ENCODE results near the gene C17orf107. TPM values are rescaled to one million over a fixed set of nuclear protein-coding genes. Genes with fewer than 3 reads are reported as not detected.

C17orf107 gene
- total and polyA plus RNA-seq, 9 of the 15 experiments (the other 6 are each of a cell fraction or from before 2014, with no cell fraction given): 0.05 to 0.29 (median 0.07) TPM; not detected in 4

GRCh38 chr17:4939796-4940554, 40.6 kb downstream of the C17orf107 start, which contains the start of the genes RNF167 and SLC25A11 (continued):
- TF ChIP-seq ZHX1 (conservative IDR thresholded peaks at IDR 0.05; ENCODE audit: low read length) (peak; percentile 98), HCFC1 (IDR thresholded peaks at IDR 0.05; ENCODE audit: low read depth, low read length) (peak; percentile 8; the same call in 1 of the 2 replicates), ZNF134 (CRISPR knock-in tag; conservative IDR thresholded peaks at IDR 0.05) (0 out of 2 replicates have a peak, but pooled peaks have one; percentile 32), SIN3B (IDR thresholded peaks at IDR 0.05; ENCODE audit: low read depth) (peak; percentile 60; the same call in 1 of the 2 replicates), ILK (tag; IDR thresholded peaks at IDR 0.05; ENCODE audit: borderline replicate concordance, low read depth) (no peak), ZNF707 (CRISPR knock-in tag; conservative IDR thresholded peaks at IDR 0.05) (no peak), FOXJ2 (tag; IDR thresholded peaks at IDR 0.05) (peak; percentile 82), CTBP1 (IDR thresholded peaks at IDR 0.05; ENCODE audit: borderline replicate concordance) (peak; percentile 93), POLR2H (tag; IDR thresholded peaks at IDR 0.05; ENCODE audit: low read depth) (peak; percentile 64), NR2C1 (IDR thresholded peaks at IDR 0.05) (no peak), NR2C1 (tag; IDR thresholded peaks at IDR 0.05) (no peak), ELF2 (CRISPR knock-in tag; IDR thresholded peaks at IDR 0.05) (0 out of 2 replicates have a peak, but pooled peaks have one; percentile 32), CTCF (IDR thresholded peaks at IDR 0.05 in 2 of 3, conservative IDR thresholded peaks at IDR 0.05 in 1 of 3; ENCODE audit: insufficient read depth in 2 of 3, low read depth in 1 of 3, low read length in 3 of 3) (peak in 1 of 3 experiments; percentile 21; a peak in 1 of 6 replicates), ETS1 (conservative IDR thresholded peaks at IDR 0.05; ENCODE audit: control insufficient read depth, low read depth, low read length) (0 out of 2 replicates have a peak, but pooled peaks have one; percentile 25)
- TF ChIP-seq, protein P1, sequence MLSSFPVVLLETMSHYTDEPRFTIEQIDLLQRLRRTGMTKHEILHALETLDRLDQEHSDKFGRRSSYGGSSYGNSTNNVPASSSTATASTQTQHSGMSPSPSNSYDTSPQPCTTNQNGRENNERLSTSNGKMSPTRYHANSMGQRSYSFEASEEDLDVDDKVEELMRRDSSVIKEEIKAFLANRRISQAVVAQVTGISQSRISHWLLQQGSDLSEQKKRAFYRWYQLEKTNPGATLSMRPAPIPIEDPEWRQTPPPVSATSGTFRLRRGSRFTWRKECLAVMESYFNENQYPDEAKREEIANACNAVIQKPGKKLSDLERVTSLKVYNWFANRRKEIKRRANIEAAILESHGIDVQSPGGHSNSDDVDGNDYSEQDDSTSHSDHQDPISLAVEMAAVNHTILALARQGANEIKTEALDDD (IDR thresholded peaks at IDR 0.05): peak; percentile 57; the same call in 1 of the 2 replicates
- TF ChIP-seq, protein P2, sequence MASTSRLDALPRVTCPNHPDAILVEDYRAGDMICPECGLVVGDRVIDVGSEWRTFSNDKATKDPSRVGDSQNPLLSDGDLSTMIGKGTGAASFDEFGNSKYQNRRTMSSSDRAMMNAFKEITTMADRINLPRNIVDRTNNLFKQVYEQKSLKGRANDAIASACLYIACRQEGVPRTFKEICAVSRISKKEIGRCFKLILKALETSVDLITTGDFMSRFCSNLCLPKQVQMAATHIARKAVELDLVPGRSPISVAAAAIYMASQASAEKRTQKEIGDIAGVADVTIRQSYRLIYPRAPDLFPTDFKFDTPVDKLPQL (IDR thresholded peaks at IDR 0.05; ENCODE audit: extremely low read depth, insufficient read length): no peak
- TF ChIP-seq, protein P3, sequence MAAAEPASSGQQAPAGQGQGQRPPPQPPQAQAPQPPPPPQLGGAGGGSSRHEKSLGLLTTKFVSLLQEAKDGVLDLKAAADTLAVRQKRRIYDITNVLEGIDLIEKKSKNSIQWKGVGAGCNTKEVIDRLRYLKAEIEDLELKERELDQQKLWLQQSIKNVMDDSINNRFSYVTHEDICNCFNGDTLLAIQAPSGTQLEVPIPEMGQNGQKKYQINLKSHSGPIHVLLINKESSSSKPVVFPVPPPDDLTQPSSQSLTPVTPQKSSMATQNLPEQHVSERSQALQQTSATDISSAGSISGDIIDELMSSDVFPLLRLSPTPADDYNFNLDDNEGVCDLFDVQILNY (CRISPR knock-in tag; IDR thresholded peaks at IDR 0.05): no peak
- TF ChIP-seq, protein P4, sequence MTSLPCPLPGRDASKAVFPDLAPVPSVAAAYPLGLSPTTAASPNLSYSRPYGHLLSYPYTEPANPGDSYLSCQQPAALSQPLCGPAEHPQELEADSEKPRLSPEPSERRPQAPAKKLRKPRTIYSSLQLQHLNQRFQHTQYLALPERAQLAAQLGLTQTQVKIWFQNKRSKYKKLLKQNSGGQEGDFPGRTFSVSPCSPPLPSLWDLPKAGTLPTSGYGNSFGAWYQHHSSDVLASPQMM (CRISPR knock-in tag; IDR thresholded peaks at IDR 0.05): no peak
